HEK293 (cell line): ENCODE measurements around the gene SBNO2.

Source experiments
- ATF2 ChIP-seq: fragments of 450-650 bp; formaldehyde crosslinking; IDR thresholded peaks from 2 replicates; pipeline ENCODE4 v1.5.1; 2016; ENCODE audit warnings: missing biosample characterization, missing genetic modification characterization, low read depth
- CTCF ChIP-seq: fragments of 450-650 bp; formaldehyde crosslinking; IDR thresholded peaks from 2 replicates; pipeline ENCODE4 v1.5.1; 2016; ENCODE audit warnings: missing biosample characterization, missing genetic modification characterization
- FEZF1 ChIP-seq: fragments of 450-650 bp; formaldehyde crosslinking; IDR thresholded peaks from 2 replicates; pipeline ENCODE4 v1.5.1; 2016; ENCODE audit warnings: missing biosample characterization, missing genetic modification characterization
- WT1 ChIP-seq: fragments of 450-650 bp; formaldehyde crosslinking; IDR thresholded peaks from 2 replicates; pipeline ENCODE4 v1.5.1; 2016; ENCODE audit warnings: missing biosample characterization, missing genetic modification characterization
- ZBTB11 ChIP-seq: fragments of 450-650 bp; formaldehyde crosslinking; conservative IDR thresholded peaks from 2 replicates; pipeline ENCODE4 v1.5.1; 2016; ENCODE audit warnings: low read depth, missing biosample characterization, missing genetic modification characterization
- ZNF114 ChIP-seq: fragments of 450-650 bp; formaldehyde crosslinking; IDR thresholded peaks from 2 replicates; pipeline ENCODE4 v1.5.0; 2017; ENCODE audit warnings: missing biosample characterization, missing genetic modification characterization
- ZNF555 ChIP-seq: fragments of 450-650 bp; formaldehyde crosslinking; conservative IDR thresholded peaks from 2 replicates; pipeline ENCODE4 v1.5.1; 2017; ENCODE audit warnings: missing biosample characterization, mild to moderate bottlenecking, missing genetic modification characterization, inconsistent platforms
- ZNF664 ChIP-seq: fragments of 450-650 bp; formaldehyde crosslinking; IDR thresholded peaks from 2 replicates; pipeline ENCODE4 v1.5.1; 2016; ENCODE audit warnings: missing biosample characterization, missing genetic modification characterization
- ZNF843 ChIP-seq: fragments of 450-650 bp; formaldehyde crosslinking; IDR thresholded peaks from 2 replicates; pipeline ENCODE4 v1.5.1; 2016; ENCODE audit warnings: missing biosample characterization, missing genetic modification characterization
- ZSCAN18 ChIP-seq: fragments of 450-650 bp; formaldehyde crosslinking; IDR thresholded peaks from 2 replicates; pipeline ENCODE4 v1.5.1; 2016; ENCODE audit warnings: missing biosample characterization, missing genetic modification characterization
- TF ChIP-seq, protein P1 (sequence below): fragments of 450-650 bp; formaldehyde crosslinking; IDR thresholded peaks from 2 replicates; pipeline ENCODE4 v1.5.1; 2016; ENCODE audit warnings: missing biosample characterization, missing genetic modification characterization
- TF ChIP-seq, protein P2 (sequence below): fragments of 450-650 bp; formaldehyde crosslinking; IDR thresholded peaks from 2 replicates; pipeline ENCODE4 v1.5.1; 2017; ENCODE audit warnings: missing biosample characterization, missing genetic modification characterization

DNA sequence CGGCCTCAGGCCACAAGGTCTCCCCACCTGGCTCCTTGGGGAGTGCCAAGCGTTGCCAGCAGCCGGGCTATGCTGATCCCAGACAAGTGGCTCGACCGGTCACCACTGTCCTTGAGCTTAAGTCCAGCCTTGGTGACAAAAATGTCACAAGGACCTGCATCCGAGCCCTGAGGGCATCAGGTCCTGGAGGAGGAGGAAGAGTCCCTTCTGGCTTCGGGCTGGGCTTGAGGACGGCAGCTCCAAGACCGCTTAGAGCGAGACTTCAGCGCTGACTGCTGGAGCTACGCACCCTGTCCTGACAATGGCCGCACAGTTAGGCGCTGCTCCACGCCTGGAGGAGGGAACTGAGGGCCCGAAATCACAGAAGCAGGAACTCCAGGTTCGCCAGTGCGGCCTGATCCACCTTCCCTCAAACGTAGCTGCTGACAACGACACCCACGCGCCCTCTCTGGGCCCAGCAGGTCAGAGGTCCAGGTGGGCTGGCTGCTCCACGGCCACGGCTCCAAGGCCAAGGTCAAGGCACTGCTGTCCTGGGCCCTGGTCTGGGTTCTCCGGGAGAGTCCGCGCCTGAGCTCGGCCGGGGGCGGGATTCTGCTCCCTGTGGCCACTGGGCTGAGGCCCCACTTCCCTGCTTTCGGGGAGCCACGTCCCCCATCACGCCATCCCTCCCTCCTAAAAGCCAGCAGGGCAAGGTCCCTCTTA, 7.0 kb downstream of the SBNO2 start:
- TF ChIP-seq, protein P1, sequence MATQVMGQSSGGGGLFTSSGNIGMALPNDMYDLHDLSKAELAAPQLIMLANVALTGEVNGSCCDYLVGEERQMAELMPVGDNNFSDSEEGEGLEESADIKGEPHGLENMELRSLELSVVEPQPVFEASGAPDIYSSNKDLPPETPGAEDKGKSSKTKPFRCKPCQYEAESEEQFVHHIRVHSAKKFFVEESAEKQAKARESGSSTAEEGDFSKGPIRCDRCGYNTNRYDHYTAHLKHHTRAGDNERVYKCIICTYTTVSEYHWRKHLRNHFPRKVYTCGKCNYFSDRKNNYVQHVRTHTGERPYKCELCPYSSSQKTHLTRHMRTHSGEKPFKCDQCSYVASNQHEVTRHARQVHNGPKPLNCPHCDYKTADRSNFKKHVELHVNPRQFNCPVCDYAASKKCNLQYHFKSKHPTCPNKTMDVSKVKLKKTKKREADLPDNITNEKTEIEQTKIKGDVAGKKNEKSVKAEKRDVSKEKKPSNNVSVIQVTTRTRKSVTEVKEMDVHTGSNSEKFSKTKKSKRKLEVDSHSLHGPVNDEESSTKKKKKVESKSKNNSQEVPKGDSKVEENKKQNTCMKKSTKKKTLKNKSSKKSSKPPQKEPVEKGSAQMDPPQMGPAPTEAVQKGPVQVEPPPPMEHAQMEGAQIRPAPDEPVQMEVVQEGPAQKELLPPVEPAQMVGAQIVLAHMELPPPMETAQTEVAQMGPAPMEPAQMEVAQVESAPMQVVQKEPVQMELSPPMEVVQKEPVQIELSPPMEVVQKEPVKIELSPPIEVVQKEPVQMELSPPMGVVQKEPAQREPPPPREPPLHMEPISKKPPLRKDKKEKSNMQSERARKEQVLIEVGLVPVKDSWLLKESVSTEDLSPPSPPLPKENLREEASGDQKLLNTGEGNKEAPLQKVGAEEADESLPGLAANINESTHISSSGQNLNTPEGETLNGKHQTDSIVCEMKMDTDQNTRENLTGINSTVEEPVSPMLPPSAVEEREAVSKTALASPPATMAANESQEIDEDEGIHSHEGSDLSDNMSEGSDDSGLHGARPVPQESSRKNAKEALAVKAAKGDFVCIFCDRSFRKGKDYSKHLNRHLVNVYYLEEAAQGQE (tag by site-specific recombination) = no peak
- no peak for TF ChIP-seq CTCF (tag by site-specific recombination)
- no peak for TF ChIP-seq ZNF114
- TF ChIP-seq ZBTB11 = no peak
- TF ChIP-seq ATF2 (tag by site-specific recombination) = no peak
- no peak for TF ChIP-seq ZSCAN18 (tag by site-specific recombination)
- no peak for TF ChIP-seq ZNF843 (tag by site-specific recombination)
- no peak for TF ChIP-seq ZNF555 (tag by site-specific recombination)
- no peak for TF ChIP-seq FEZF1
- no peak for TF ChIP-seq WT1 (tag by site-specific recombination)
- TF ChIP-seq, protein P2, sequence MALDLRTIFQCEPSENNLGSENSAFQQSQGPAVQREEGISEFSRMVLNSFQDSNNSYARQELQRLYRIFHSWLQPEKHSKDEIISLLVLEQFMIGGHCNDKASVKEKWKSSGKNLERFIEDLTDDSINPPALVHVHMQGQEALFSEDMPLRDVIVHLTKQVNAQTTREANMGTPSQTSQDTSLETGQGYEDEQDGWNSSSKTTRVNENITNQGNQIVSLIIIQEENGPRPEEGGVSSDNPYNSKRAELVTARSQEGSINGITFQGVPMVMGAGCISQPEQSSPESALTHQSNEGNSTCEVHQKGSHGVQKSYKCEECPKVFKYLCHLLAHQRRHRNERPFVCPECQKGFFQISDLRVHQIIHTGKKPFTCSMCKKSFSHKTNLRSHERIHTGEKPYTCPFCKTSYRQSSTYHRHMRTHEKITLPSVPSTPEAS (tag by site-specific recombination) = no peak
- TF ChIP-seq ZNF664 (tag by site-specific recombination) = no peak
